HT-29 (cell line): ENCODE data around the gene MAMLD1. TPM values are rescaled to one million over a fixed set of nuclear protein-coding genes. Genes with fewer than 3 reads are reported as not detected.
A peak's percentile ranks its signal among the peaks of the same experiment; 100 is the strongest.

Source experiments
- DNase-seq: peaks from one replicate; pipeline ENCODE4 v3.0.0-alpha.2; 2015; ENCODE audit warnings: low spot score
- total RNA-seq: library from RNA; depleted of rRNA; stranded (reverse); fragments of >200 nt; shearing (Covaris generic); gene quantifications from 2 replicates; pipeline ENCODE4 v1.2.3, GENCODE V29; 2014

The MAMLD1 gene
- total RNA-seq, 1 experiment from 2014 or later: 0.15 TPM

GRCh38 chrX:150460063-150460462 is 96.9 kb downstream of the MAMLD1 start:
- DNase-seq: no peak

GRCh38 chrX:150460781-150461180 is 97.7 kb downstream of the MAMLD1 start:
- no peak for DNase-seq

- DNase-seq: no peak
Measured at GRCh38 chrX:150463566-150463965, 100.4 kb downstream of the MAMLD1 start.

- no peak for DNase-seq
Measured at GRCh38 chrX:150464001-150464400, 100.9 kb downstream of the MAMLD1 start.

GRCh38 chrX:150465326-150465725 is 102.2 kb downstream of the MAMLD1 start:
- no peak for DNase-seq

GRCh38 chrX:150465881-150466775 is 103.0 kb downstream of the MAMLD1 start:
- no peak for DNase-seq

- DNase-seq: no peak
Measured at GRCh38 chrX:150472306-150472705, 109.2 kb downstream of the MAMLD1 start.

GRCh38 chrX:150473371-150473770 is 110.3 kb downstream of the MAMLD1 start:
- no peak for DNase-seq

GRCh38 chrX:150475461-150475860 is 112.3 kb downstream of the MAMLD1 start:
- DNase-seq: no peak

GRCh38 chrX:150476164-150476699 is 113.1 kb downstream of the MAMLD1 start:
- no peak for DNase-seq

GRCh38 chrX:150477371-150477770 is 114.3 kb downstream of the MAMLD1 start:
- DNase-seq: no peak

- no peak for DNase-seq
Measured at GRCh38 chrX:150478496-150479492, 115.7 kb downstream of the MAMLD1 start.

GRCh38 chrX:150482537-150483206 is 119.6 kb downstream of the MAMLD1 start:
- DNase-seq: peak; percentile 36

GRCh38 chrX:150483356-150483985 is 120.4 kb downstream of the MAMLD1 start:
- DNase-seq: no peak

- DNase-seq: peak; percentile 70
Measured at GRCh38 chrX:150486011-150486410, 122.9 kb downstream of the MAMLD1 start.

GRCh38 chrX:150487369-150488094 is 124.4 kb downstream of the MAMLD1 start:
- DNase-seq: no peak

- no peak for DNase-seq
Measured at GRCh38 chrX:150489359-150490015, 126.4 kb downstream of the MAMLD1 start.

- no peak for DNase-seq
Measured at GRCh38 chrX:150495496-150495895, 132.4 kb downstream of the MAMLD1 start.

GRCh38 chrX:150499240-150499639 is 136.1 kb downstream of the MAMLD1 start:
- DNase-seq: no peak

GRCh38 chrX:150502091-150502490 is 139.0 kb downstream of the MAMLD1 start:
- no peak for DNase-seq
